ENCODE data around the gene RXFP1. TPM values are rescaled to one million over a fixed set of nuclear protein-coding genes. Genes with fewer than 3 reads are reported as not detected.

RXFP1 gene
- total RNA-seq, 1 experiment from 2014 or later, result 0.48 TPM

DNA sequence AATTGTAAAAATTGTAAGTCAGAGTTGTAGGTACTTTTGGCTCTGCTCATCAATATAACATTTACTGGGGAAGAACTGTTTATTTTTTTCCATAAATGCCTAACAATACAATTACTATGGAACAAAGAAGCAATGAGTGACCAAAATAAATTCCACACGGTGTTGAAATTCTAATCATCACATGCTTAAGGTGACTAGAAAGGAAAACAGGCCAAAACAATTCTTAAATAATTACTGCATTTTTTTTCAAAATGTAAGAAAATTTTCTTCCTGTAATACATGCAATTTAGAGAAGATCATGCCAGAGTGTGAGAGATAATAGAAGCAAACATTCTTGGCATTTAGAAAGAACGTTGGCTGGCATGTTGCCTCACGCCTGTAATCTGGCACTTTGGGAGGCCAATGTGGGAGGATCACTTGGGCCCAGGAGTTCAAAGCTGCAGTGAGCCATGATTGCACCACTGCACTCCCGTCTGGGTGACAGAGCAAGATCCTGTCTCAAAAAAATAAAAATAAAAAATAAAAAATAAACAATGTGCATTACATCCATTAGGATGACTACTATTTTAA, 127.5 kb downstream of the RXFP1 start:
- CTCF ChIA-PET, result no interaction called here
- H3K36me3 Mint-ChIP-seq, result no peaks in the 10 kb centered on the region
- POLR2A ChIA-PET, result no interaction called here
- TF ChIP-seq TEAD1 (CRISPR knock-in tag; IDR thresholded peaks at IDR 0.05) (no peak), NR3C1 (CRISPR knock-in tag; conservative IDR thresholded peaks at IDR 0.05; ENCODE audit: low read depth) (no peak), ZNF423 (CRISPR knock-in tag; IDR thresholded peaks at IDR 0.05) (no peak), NR1H2 (CRISPR knock-in tag; IDR thresholded peaks at IDR 0.05) (no peak), ZBTB21 (CRISPR knock-in tag; IDR thresholded peaks at IDR 0.05; ENCODE audit: borderline replicate concordance) (no peak), ZNF138 (CRISPR knock-in tag; conservative IDR thresholded peaks at IDR 0.05) (no peak), RELA (CRISPR knock-in tag; IDR thresholded peaks at IDR 0.05; ENCODE audit: borderline replicate concordance) (no peak)
- TF ChIP-seq, protein P1, sequence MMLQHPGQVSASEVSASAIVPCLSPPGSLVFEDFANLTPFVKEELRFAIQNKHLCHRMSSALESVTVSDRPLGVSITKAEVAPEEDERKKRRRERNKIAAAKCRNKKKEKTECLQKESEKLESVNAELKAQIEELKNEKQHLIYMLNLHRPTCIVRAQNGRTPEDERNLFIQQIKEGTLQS (CRISPR knock-in tag; conservative IDR thresholded peaks at IDR 0.05), result no peak
- TF ChIP-seq, protein P2, sequence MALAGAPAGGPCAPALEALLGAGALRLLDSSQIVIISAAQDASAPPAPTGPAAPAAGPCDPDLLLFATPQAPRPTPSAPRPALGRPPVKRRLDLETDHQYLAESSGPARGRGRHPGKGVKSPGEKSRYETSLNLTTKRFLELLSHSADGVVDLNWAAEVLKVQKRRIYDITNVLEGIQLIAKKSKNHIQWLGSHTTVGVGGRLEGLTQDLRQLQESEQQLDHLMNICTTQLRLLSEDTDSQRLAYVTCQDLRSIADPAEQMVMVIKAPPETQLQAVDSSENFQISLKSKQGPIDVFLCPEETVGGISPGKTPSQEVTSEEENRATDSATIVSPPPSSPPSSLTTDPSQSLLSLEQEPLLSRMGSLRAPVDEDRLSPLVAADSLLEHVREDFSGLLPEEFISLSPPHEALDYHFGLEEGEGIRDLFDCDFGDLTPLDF (CRISPR knock-in tag; IDR thresholded peaks at IDR 0.05), result no peak
- TF ChIP-seq, protein P3, sequence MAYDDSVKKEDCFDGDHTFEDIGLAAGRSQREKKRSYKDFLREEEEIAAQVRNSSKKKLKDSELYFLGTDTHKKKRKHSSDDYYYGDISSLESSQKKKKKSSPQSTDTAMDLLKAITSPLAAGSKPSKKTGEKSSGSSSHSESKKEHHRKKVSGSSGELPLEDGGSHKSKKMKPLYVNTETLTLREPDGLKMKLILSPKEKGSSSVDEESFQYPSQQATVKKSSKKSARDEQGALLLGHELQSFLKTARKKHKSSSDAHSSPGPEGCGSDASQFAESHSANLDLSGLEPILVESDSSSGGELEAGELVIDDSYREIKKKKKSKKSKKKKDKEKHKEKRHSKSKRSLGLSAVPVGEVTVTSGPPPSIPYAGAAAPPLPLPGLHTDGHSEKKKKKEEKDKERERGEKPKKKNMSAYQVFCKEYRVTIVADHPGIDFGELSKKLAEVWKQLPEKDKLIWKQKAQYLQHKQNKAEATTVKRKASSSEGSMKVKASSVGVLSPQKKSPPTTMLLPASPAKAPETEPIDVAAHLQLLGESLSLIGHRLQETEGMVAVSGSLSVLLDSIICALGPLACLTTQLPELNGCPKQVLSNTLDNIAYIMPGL (CRISPR knock-in tag; IDR thresholded peaks at IDR 0.05), result no peak
- TF ChIP-seq, protein P4, sequence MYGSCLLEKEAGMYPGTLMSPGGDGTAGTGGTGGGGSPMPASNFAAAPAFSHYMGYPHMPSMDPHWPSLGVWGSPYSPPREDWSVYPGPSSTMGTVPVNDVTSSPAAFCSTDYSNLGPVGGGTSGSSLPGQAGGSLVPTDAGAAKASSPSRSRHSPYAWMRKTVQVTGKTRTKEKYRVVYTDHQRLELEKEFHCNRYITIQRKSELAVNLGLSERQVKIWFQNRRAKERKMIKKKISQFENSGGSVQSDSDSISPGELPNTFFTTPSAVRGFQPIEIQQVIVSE (CRISPR knock-in tag; IDR thresholded peaks at IDR 0.05; ENCODE audit: borderline replicate concordance), result no peak
- H3K4me3 Mint-ChIP-seq, result no peak overlapping the region
- ATAC-seq (no peak), DNase-seq (ENCODE audit: low spot score) (no peak)
- peaks cover 5% of the 10 kb centered on the region; the same call in 1 of the 2 replicates for H3K9me3 Mint-ChIP-seq
- no peaks in the 10 kb centered on the region for H3K27me3 Mint-ChIP-seq (ENCODE audit: low read depth)
- H3K4me1 Mint-ChIP-seq, result peaks cover 7% of the 10 kb centered on the region
- H3K27ac Mint-ChIP-seq, result no peak overlapping the region

DNA sequence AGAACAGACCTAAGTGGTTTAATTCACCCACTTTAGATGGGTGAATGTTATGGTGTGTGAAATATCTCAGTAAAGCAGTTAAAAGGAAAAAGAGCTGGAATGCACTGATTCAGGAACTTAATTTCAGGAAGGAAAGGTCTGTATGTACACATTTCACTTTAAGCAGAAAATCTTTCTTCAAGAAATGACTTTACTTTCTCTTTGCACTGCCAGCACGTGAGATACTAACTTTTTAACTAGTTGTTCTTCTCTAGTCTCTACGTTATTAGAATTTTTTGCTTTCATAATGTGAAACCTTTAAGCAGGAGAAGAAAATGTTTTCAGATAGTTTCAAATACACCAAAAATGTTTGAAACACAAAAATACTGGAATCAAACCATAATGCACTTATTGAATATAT, 131.2 kb downstream of the RXFP1 start:
- ChIA-PET CTCF (no interaction called here), POLR2A (no interaction called here)
- peaks cover 1% of the 10 kb centered on the region; the same call in 1 of the 2 replicates for H3K36me3 Mint-ChIP-seq
- no peak overlapping the region for H3K27ac Mint-ChIP-seq
- DNase-seq (ENCODE audit: low spot score) (no peak), ATAC-seq (no peak)
- peaks cover 2% of the 10 kb centered on the region for H3K9me3 Mint-ChIP-seq
- peaks cover 9% of the 10 kb centered on the region for H3K4me1 Mint-ChIP-seq
- H3K4me3 Mint-ChIP-seq, result no peak overlapping the region
- peaks cover 1% of the 10 kb centered on the region; the same call in 1 of the 2 replicates for H3K27me3 Mint-ChIP-seq (ENCODE audit: low read depth)
- TF ChIP-seq, protein P5, sequence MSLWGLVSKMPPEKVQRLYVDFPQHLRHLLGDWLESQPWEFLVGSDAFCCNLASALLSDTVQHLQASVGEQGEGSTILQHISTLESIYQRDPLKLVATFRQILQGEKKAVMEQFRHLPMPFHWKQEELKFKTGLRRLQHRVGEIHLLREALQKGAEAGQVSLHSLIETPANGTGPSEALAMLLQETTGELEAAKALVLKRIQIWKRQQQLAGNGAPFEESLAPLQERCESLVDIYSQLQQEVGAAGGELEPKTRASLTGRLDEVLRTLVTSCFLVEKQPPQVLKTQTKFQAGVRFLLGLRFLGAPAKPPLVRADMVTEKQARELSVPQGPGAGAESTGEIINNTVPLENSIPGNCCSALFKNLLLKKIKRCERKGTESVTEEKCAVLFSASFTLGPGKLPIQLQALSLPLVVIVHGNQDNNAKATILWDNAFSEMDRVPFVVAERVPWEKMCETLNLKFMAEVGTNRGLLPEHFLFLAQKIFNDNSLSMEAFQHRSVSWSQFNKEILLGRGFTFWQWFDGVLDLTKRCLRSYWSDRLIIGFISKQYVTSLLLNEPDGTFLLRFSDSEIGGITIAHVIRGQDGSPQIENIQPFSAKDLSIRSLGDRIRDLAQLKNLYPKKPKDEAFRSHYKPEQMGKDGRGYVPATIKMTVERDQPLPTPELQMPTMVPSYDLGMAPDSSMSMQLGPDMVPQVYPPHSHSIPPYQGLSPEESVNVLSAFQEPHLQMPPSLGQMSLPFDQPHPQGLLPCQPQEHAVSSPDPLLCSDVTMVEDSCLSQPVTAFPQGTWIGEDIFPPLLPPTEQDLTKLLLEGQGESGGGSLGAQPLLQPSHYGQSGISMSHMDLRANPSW (CRISPR knock-in tag; conservative IDR thresholded peaks at IDR 0.05; ENCODE audit: low read depth), result no peak
- TF ChIP-seq MYBL2 (CRISPR knock-in tag; IDR thresholded peaks at IDR 0.05) (no peak), RORB (CRISPR knock-in tag; IDR thresholded peaks at IDR 0.05) (no peak)
- TF ChIP-seq, protein P6, sequence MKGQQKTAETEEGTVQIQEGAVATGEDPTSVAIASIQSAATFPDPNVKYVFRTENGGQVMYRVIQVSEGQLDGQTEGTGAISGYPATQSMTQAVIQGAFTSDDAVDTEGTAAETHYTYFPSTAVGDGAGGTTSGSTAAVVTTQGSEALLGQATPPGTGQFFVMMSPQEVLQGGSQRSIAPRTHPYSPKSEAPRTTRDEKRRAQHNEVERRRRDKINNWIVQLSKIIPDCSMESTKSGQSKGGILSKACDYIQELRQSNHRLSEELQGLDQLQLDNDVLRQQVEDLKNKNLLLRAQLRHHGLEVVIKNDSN (CRISPR knock-in tag; IDR thresholded peaks at IDR 0.05), result no peak

Measured in WTC11 (cell line).